HG03159 (cell line): Measurements from ENCODE around the gene ETNK1.
A peak's percentile ranks its signal among the peaks of the same experiment; 100 is the strongest.

Experiments
- ATAC-seq: cut with Tn5 transposase; IDR thresholded peaks from one replicate; pipeline ENCODE4 v1.9.1; 2021; ENCODE audit warnings: mild to moderate bottlenecking, moderate library complexity; ENCODE audit not compliant: unreplicated experiment

The ETNK1 gene

GRCh38 chr12:22631863-22632463 lies 7.0 kb downstream of the ETNK1 start:
- ATAC-seq = no peak

- no peak for ATAC-seq
Observed at GRCh38 chr12:22634883-22635282, 9.9 kb downstream of the ETNK1 start.

GRCh38 chr12:22635812-22636211 lies 10.8 kb downstream of the ETNK1 start:
- no peak for ATAC-seq

GRCh38 chr12:22640851-22641250 lies 15.9 kb downstream of the ETNK1 start:
- ATAC-seq = no peak

- no peak for ATAC-seq
Observed at GRCh38 chr12:22641353-22642053, 16.5 kb downstream of the ETNK1 start.

- ATAC-seq = no peak
Observed at GRCh38 chr12:22648668-22649067, 23.7 kb downstream of the ETNK1 start.

GRCh38 chr12:22653075-22653474 lies 28.1 kb downstream of the ETNK1 start:
- ATAC-seq = no peak

- ATAC-seq = no peak
Observed at GRCh38 chr12:22653791-22654190, 28.8 kb downstream of the ETNK1 start.

GRCh38 chr12:22656376-22656775 lies 31.4 kb downstream of the ETNK1 start:
- ATAC-seq = no peak

- no peak for ATAC-seq
Observed at GRCh38 chr12:22656831-22657230, 31.9 kb downstream of the ETNK1 start.

GRCh38 chr12:22657538-22657937 lies 32.6 kb downstream of the ETNK1 start:
- no peak for ATAC-seq

- no peak for ATAC-seq
Observed at GRCh38 chr12:22658214-22658613, 33.2 kb downstream of the ETNK1 start.

GRCh38 chr12:22662356-22662755 lies 37.4 kb downstream of the ETNK1 start:
- ATAC-seq = no peak

- ATAC-seq = no peak
Observed at GRCh38 chr12:22665476-22665875, 40.5 kb downstream of the ETNK1 start.

- ATAC-seq = no peak
Observed at GRCh38 chr12:22667122-22667521, 42.2 kb downstream of the ETNK1 start.

- ATAC-seq = no peak
Observed at GRCh38 chr12:22668441-22668840, 43.5 kb downstream of the ETNK1 start.

GRCh38 chr12:22670762-22671161 lies 45.8 kb downstream of the ETNK1 start:
- no peak for ATAC-seq

- no peak for ATAC-seq
Observed at GRCh38 chr12:22672951-22673350, 48.0 kb downstream of the ETNK1 start.

GRCh38 chr12:22677781-22678574 lies 53.0 kb downstream of the ETNK1 start:
- ATAC-seq = no peak

GRCh38 chr12:22682663-22683062 lies 57.7 kb downstream of the ETNK1 start:
- peak; percentile 40 for ATAC-seq

GRCh38 chr12:22683131-22683530 lies 58.2 kb downstream of the ETNK1 start:
- ATAC-seq = no peak
